H1 (cell line): Measurements from ENCODE around the gene TRAF3IP1. TPM values are rescaled to one million over a fixed set of nuclear protein-coding genes. Genes with fewer than 3 reads are reported as not detected.

Source experiments
- CTCF ChIA-PET: fragments of 300-600 bp; sonication (Branson Sonifier 250); formaldehyde crosslinking; loops from one replicate; lab custom pipeline; 2021; ENCODE audit not compliant: partially characterized antibody; lab: Charles Lee
- POLR2A ChIA-PET: fragments of 300-600 bp; sonication (Branson Sonifier 250); formaldehyde crosslinking; loops from one replicate; lab custom pipeline; 2021; ENCODE audit warnings: inconsistent platforms; ENCODE audit not compliant: partially characterized antibody; lab: Charles Lee
- DNase-seq, 2 experiments: peaks; one replicate each; pipeline versions ENCODE4 v3.0.0 to v3.0.0-alpha.2; 2010 to 2022; ENCODE audit warnings: low spot score in 2 of 2, low read depth in 1 of 2, mixed read lengths in 1 of 2
- FAIRE-seq: peaks from 2 replicates; lab custom pipeline; 2011; peaks lifted over from hg19 to GRCh38; lab: Jason Lieb, UNC
- H2AFZ ChIP-seq: 2 replicates; pipeline ENCODE4 v1.8.1; 2012; ENCODE audit warnings: low read length, inconsistent platforms
- H2AK5ac ChIP-seq: 2 replicates; pipeline ENCODE4 v1.6.1; 2013; ENCODE audit warnings: low read depth, low read length
- H2BK120ac ChIP-seq: replicated peaks from 2 replicates; pipeline ENCODE3; 2013; ENCODE audit warnings: low read depth, low read length, inconsistent platforms
- H2BK12ac ChIP-seq: 2 replicates; pipeline ENCODE4 v1.6.1; 2013; ENCODE audit warnings: low read depth, low read length
- H2BK15ac ChIP-seq: 2 replicates; pipeline ENCODE4 v1.6.1; 2013; ENCODE audit warnings: low read length
- H2BK20ac ChIP-seq: 2 replicates; pipeline ENCODE4 v1.6.1; 2013; ENCODE audit warnings: low read length
- H2BK5ac ChIP-seq: 2 replicates; pipeline ENCODE4 v1.6.1; 2013; ENCODE audit warnings: low read depth, low read length
- H3K14ac ChIP-seq: 2 replicates; pipeline ENCODE4 v1.6.1; 2013; ENCODE audit warnings: inconsistent platforms; ENCODE audit not compliant: insufficient read length
- H3K18ac ChIP-seq: 2 replicates; pipeline ENCODE4 v1.6.1; 2013; ENCODE audit warnings: low read length; ENCODE audit errors: extremely low read depth
- H3K23ac ChIP-seq: 2 replicates; pipeline ENCODE4 v1.6.1; 2013; ENCODE audit warnings: inconsistent platforms; ENCODE audit not compliant: insufficient read length
- H3K23me2 ChIP-seq: 2 replicates; pipeline ENCODE4 v1.6.1; 2013; ENCODE audit warnings: low read depth, low read length
- H3K27ac ChIP-seq: 2 replicates; pipeline ENCODE4 v1.6.1; 2011; ENCODE audit warnings: low read depth, low read length, inconsistent platforms
- H3K27me3 ChIP-seq, 4 experiments: replicated peaks in 1 of 4; 1 replicate in 1 of 4; 2 replicates in 3 of 4; pipeline versions ENCODE4 v1.6.1 to v1.8.1; 2011 to 2013; ENCODE audit warnings: low read length in 3 of 4, mild to moderate bottlenecking in 3 of 4, inconsistent platforms in 2 of 4, mixed read lengths in 2 of 4, moderate library complexity in 1 of 4; ENCODE audit not compliant: control insufficient read depth in 3 of 4, insufficient read depth in 3 of 4; ENCODE audit errors: extremely low read depth in 1 of 4
- H3K36me3 ChIP-seq, 4 experiments: 2 replicates each; pipeline versions ENCODE4 v1.6.1 to v1.8.1; 2011 to 2013; ENCODE audit warnings: mild to moderate bottlenecking in 4 of 4, low read length in 3 of 4, moderate library complexity in 2 of 4, control low read depth in 1 of 4, inconsistent platforms in 1 of 4; ENCODE audit not compliant: insufficient read depth in 4 of 4, control insufficient read depth in 2 of 4
- H3K4ac ChIP-seq: replicated peaks from 2 replicates; pipeline ENCODE3; 2013; ENCODE audit warnings: low read length, low read depth, mixed read lengths, inconsistent platforms; ENCODE audit not compliant: insufficient read length
- H3K4me1 ChIP-seq, 4 experiments: replicated peaks in 1 of 4; 1 replicate in 1 of 4; 2 replicates in 3 of 4; pipeline versions ENCODE4 v1.6.1 to v1.8.1; 2011 to 2013; ENCODE audit warnings: low read length in 3 of 4, inconsistent platforms in 2 of 4, mixed read lengths in 1 of 4; ENCODE audit not compliant: insufficient read depth in 4 of 4, control insufficient read depth in 3 of 4
- H3K4me2 ChIP-seq, 2 experiments: 2 replicates each; pipeline versions ENCODE4 v1.6.1 to v1.8.1; 2011 to 2013; ENCODE audit warnings: low read depth in 2 of 2, low read length in 2 of 2, control low read depth in 1 of 2, inconsistent platforms in 1 of 2, mild to moderate bottlenecking in 1 of 2; ENCODE audit not compliant: insufficient read depth in 1 of 2
- H3K4me3 ChIP-seq, 4 experiments: fragments of 200-600, 300-600 bp in 1 of 4; sonication (generic), shearing (Covaris generic), sonication (Bioruptor Twin) in 1 of 4; 2 replicates each; pipeline versions ENCODE4 v1.5.1 to v1.8.1; 2011 to 2016; ENCODE audit warnings: low read length in 4 of 4, low read depth in 3 of 4, control low read depth in 2 of 4, inconsistent platforms in 2 of 4, mild to moderate bottlenecking in 2 of 4, mixed read lengths in 1 of 4, moderate library complexity in 1 of 4; ENCODE audit not compliant: insufficient read depth in 2 of 4; ENCODE audit errors: extremely low read depth in 1 of 4
- H3K56ac ChIP-seq: replicated peaks from 2 replicates; pipeline ENCODE3; 2013; ENCODE audit warnings: low read depth, mild to moderate bottlenecking, mixed read lengths, low read length, inconsistent platforms; ENCODE audit not compliant: insufficient read length
- H3K79me1 ChIP-seq: 2 replicates; pipeline ENCODE4 v1.6.1; 2013; ENCODE audit warnings: low read depth, low read length, control low read depth
- H3K79me2 ChIP-seq, 2 experiments: 2 replicates each; pipeline versions ENCODE4 v1.6.1 to v1.8.1; 2012 to 2013; ENCODE audit warnings: low read length in 2 of 2, mild to moderate bottlenecking in 2 of 2, inconsistent platforms in 1 of 2; ENCODE audit not compliant: insufficient read depth in 2 of 2, control insufficient read depth in 1 of 2
- H3K9ac ChIP-seq, 4 experiments: replicated peaks in 1 of 4; 1 replicate in 1 of 4; 2 replicates in 3 of 4; pipeline versions ENCODE4 v1.6.1 to v1.8.1; 2011 to 2013; ENCODE audit warnings: low read depth in 3 of 4, low read length in 3 of 4, control low read depth in 2 of 4, mild to moderate bottlenecking in 2 of 4, moderate library complexity in 2 of 4, inconsistent platforms in 1 of 4; ENCODE audit errors: extremely low read depth in 1 of 4
- H3K9me3 ChIP-seq, 2 experiments: 2 replicates each; pipeline versions ENCODE4 v1.6.1 to v1.8.1; 2012 to 2013; ENCODE audit warnings: mild to moderate bottlenecking in 2 of 2, moderate library complexity in 2 of 2, control low read depth in 1 of 2, inconsistent platforms in 1 of 2, low read depth in 1 of 2, low read length in 1 of 2, mixed read lengths in 1 of 2; ENCODE audit not compliant: insufficient read depth in 2 of 2
- H4K20me1 ChIP-seq, 2 experiments: replicated peaks in 1 of 2; 2 replicates each; pipeline versions ENCODE3 to v1.8.1; 2011 to 2013; ENCODE audit warnings: inconsistent platforms in 2 of 2, low read length in 2 of 2, mild to moderate bottlenecking in 1 of 2; ENCODE audit not compliant: insufficient read depth in 2 of 2, control insufficient read depth in 1 of 2
- H4K5ac ChIP-seq: 2 replicates; pipeline ENCODE4 v1.6.1; 2013; ENCODE audit warnings: low read length, low read depth, mixed read lengths, inconsistent platforms; ENCODE audit not compliant: insufficient read length
- H4K8ac ChIP-seq: 2 replicates; pipeline ENCODE4 v1.8.0; 2013; ENCODE audit warnings: mild to moderate bottlenecking, moderate library complexity, low read length, inconsistent platforms; ENCODE audit not compliant: insufficient read depth; ENCODE audit errors: extremely low read depth
- H4K91ac ChIP-seq: replicated peaks from 2 replicates; pipeline ENCODE3; 2013; ENCODE audit warnings: low read length, mixed read lengths, inconsistent platforms; ENCODE audit not compliant: insufficient read length
- ATF2 ChIP-seq: IDR thresholded peaks from 2 replicates; pipeline ENCODE4 v1.6.1; 2012; ENCODE audit warnings: low read length, inconsistent platforms
- CEBPB ChIP-seq: IDR thresholded peaks from 2 replicates; pipeline ENCODE4 v1.6.1; 2012; ENCODE audit warnings: low read depth, low read length
- CHD2 ChIP-seq: IDR thresholded peaks from 2 replicates; pipeline ENCODE4 v1.6.1; 2012; ENCODE audit warnings: low read length, improper control_type of control experiment
- CREB1 ChIP-seq: IDR thresholded peaks from 2 replicates; pipeline ENCODE4 v1.6.1; 2012; ENCODE audit warnings: inconsistent platforms
- CTBP2 ChIP-seq: IDR thresholded peaks from 2 replicates; pipeline ENCODE4 v1.7.0; 2011; ENCODE audit warnings: borderline replicate concordance, mild to moderate bottlenecking, moderate library complexity, mixed read lengths, low read length; ENCODE audit not compliant: insufficient read depth, insufficient read length
- KDM5A ChIP-seq: fragments of 200-600 bp; IDR thresholded peaks from 2 replicates; pipeline ENCODE4 v1.7.1; 2012; ENCODE audit warnings: mild to moderate bottlenecking, low read length, inconsistent platforms, mixed read lengths
- PHF8 ChIP-seq: fragments of 200-600 bp; sonication (generic); conservative IDR thresholded peaks from 2 replicates; pipeline ENCODE4 v1.7.1; 2012; ENCODE audit warnings: low read depth, mild to moderate bottlenecking, inconsistent platforms, low read length, moderate library complexity
- POLR2A ChIP-seq, 2 experiments: IDR thresholded peaks; 1 replicate in 1 of 2; 2 replicates in 1 of 2; pipeline ENCODE4 v1.6.1; 2011; ENCODE audit warnings: low read depth in 2 of 2, low read length in 2 of 2, mild to moderate bottlenecking in 2 of 2; ENCODE audit errors: control extremely low read depth in 1 of 2
- RNF2 ChIP-seq: fragments of 200-900, 300-1000 bp; sonication (generic); IDR thresholded peaks from 2 replicates; pipeline ENCODE4 v1.7.1; 2016; ENCODE audit warnings: borderline replicate concordance, low read depth, mild to moderate bottlenecking, antibody characterized with exemption, low read length; ENCODE audit not compliant: poor library complexity, severe bottlenecking; ENCODE audit errors: missing control alignments
- SIN3A ChIP-seq, 2 experiments: IDR thresholded peaks in 1 of 2; conservative IDR thresholded peaks in 1 of 2; 2 replicates each; pipeline ENCODE4 v1.6.1; 2011 to 2012; ENCODE audit warnings: low read length in 2 of 2, improper control_type of control experiment in 1 of 2, low read depth in 1 of 2, mild to moderate bottlenecking in 1 of 2
- SP4 ChIP-seq: IDR thresholded peaks from 2 replicates; pipeline ENCODE4 v1.6.1; 2012; ENCODE audit warnings: low read length, inconsistent platforms
- TAF1 ChIP-seq: IDR thresholded peaks from 2 replicates; pipeline ENCODE4 v1.6.1; 2011; ENCODE audit warnings: mild to moderate bottlenecking, low read depth, low read length
- TEAD4 ChIP-seq: IDR thresholded peaks from 2 replicates; pipeline ENCODE4 v1.6.1; 2012; ENCODE audit warnings: low read depth, low read length, inconsistent platforms, mixed read lengths
- WGBS, 2 experiments: shearing (Covaris generic) in 1 of 2; methylation state at CpG; one replicate each; pipeline versions ENCODE4 v1.1.6 to v1.1.7; 2013 to 2015; ENCODE audit warnings: low lambda C conversion rate in 2 of 2, mixed read lengths in 2 of 2, inconsistent platforms in 1 of 2, low coverage in 1 of 2, missing lambda C conversion rate in 1 of 2; ENCODE audit not compliant: insufficient replicate concordance in 2 of 2, insufficient coverage in 1 of 2, insufficient read length in 1 of 2; ENCODE audit errors: extremely low coverage in 1 of 2, missing lambda C conversion rate in 1 of 2; 5-methylcytosine and 5-hydroxymethylcytosine counted together
- polyA plus RNA-seq, 7 experiments: library from polyadenylated mRNA; depleted of rRNA in 3 of 7; stranded (reverse) in 5 of 7; unstranded in 2 of 7; fragments of >200 nt in 5 of 7; fragments of 200-250 nt in 2 of 7; gene quantifications; 1 replicate in 5 of 7; 2 replicates in 1 of 7; 4 replicates in 1 of 7; pipeline versions ENCODE4 v1.2.1 to v1.2.3, GENCODE V29; 2011 to 2013; ENCODE audit warnings: missing spikeins in 2 of 7, mixed read lengths in 2 of 7
- total RNA-seq: library from RNA; stranded (reverse); fragmentation: NEBNext Ultra II Directional; extraction: Animal tissue kit (Norgen Biotek cat#: 25700); gene quantifications from 2 replicates; pipeline ENCODE4 v1.2.1, GENCODE V29; 2021

Gene TRAF3IP1
- total and polyA plus RNA-seq, 2 of the 8 experiments (the other 6 are each of a cell fraction or from before 2014, with no cell fraction given) = 2.3 to 17.5 TPM

GRCh38 chr2:238344035-238344434 is 23.7 kb downstream of the TRAF3IP1 start:
- no peak overlapping the region for H2BK12ac ChIP-seq
- no peak overlapping the region for H2BK15ac ChIP-seq
- no peak overlapping the region for H2BK5ac ChIP-seq
- no peaks in the 10 kb centered on the region; the same call in 1 of the 2 replicates for H3K79me1 ChIP-seq
- no peaks in the 10 kb centered on the region for H3K79me2 ChIP-seq
- no peak overlapping the region for H4K5ac ChIP-seq
- no peaks in the 10 kb centered on the region for H3K27me3 ChIP-seq
- H3K56ac ChIP-seq = no peak overlapping the region
- H3K36me3 ChIP-seq = 0 out of 8 replicates have a peak, but pooled peaks cover 0 to under 1% (median 0%) of the 10 kb centered on the region in 4 experiments
- H2BK20ac ChIP-seq = no peak overlapping the region
- H3K9me3 ChIP-seq = no peaks in the 10 kb centered on the region
- H3K4me2 ChIP-seq = no peak overlapping the region
- no peak overlapping the region for H3K14ac ChIP-seq
- CTCF ChIA-PET = interaction anchor here (0.8 to 5.1 kb wide), 5 partner anchors 13 to 121 kb away, joined by 3 to 29 read pairs (median 5); no protein-coding TSS in a partner anchor
- no peaks in the 10 kb centered on the region for H4K20me1 ChIP-seq
- H3K4ac ChIP-seq = no peak overlapping the region
- POLR2A ChIA-PET = no interaction called here
- no peak overlapping the region for H3K9ac ChIP-seq
- no peak overlapping the region for H3K4me3 ChIP-seq
- H2AFZ ChIP-seq = no peak overlapping the region
- no peak overlapping the region for H2BK120ac ChIP-seq
- H4K8ac ChIP-seq = no peak overlapping the region
- no peak overlapping the region for H3K23ac ChIP-seq
- no peak overlapping the region for H3K18ac ChIP-seq
- DNase-seq (no peak), FAIRE-seq (no peak)
- 0 out of 7 replicates have a peak, but pooled peaks cover 0 to 2% (median 0%) of the 10 kb centered on the region in 4 experiments for H3K4me1 ChIP-seq
- no peaks in the 10 kb centered on the region for H3K23me2 ChIP-seq
- H2AK5ac ChIP-seq = no peak overlapping the region
- WGBS, 2 experiments = 94% methylated on average over 3 of the region's 3 CpGs; no CpG with 5 or more reads in 1 of the 2 experiments
- H4K91ac ChIP-seq = no peak overlapping the region
- H3K27ac ChIP-seq = no peak overlapping the region
- TF ChIP-seq PHF8 (no peak), RNF2 (no peak), CEBPB (no peak), CTBP2 (no peak), KDM5A (no peak), ATF2 (no peak), CREB1 (no peak), SP4 (no peak), SIN3A (conservative IDR thresholded peaks at IDR 0.05 in 1 of 2, IDR thresholded peaks at IDR 0.05 in 1 of 2; ENCODE audit: low read depth in 1 of 2, low read length in 2 of 2) (no peak), TAF1 (no peak), POLR2A (IDR thresholded peaks at IDR 0.05; ENCODE audit: control extremely low read depth in 1 of 2, low read depth in 2 of 2, low read length in 2 of 2) (no peak), TEAD4 (no peak), CHD2 (no peak)
